ENCODE data around the gene VAV2. TPM values are rescaled to one million over a fixed set of nuclear protein-coding genes. Genes with fewer than 3 reads are reported as not detected.

The VAV2 gene
- total RNA-seq, 2 donors from 2014 or later = 3.5 to 5.5 TPM

GRCh38 chr9:133894377-133895321, 97.5 kb downstream of the VAV2 start:
- no peaks in the 10 kb centered on the region for H3K36me3 Mint-ChIP-seq (ENCODE audit: low read depth)
- H3K4me3 Mint-ChIP-seq = no peak overlapping the region
- no peaks in the 10 kb centered on the region for H3K4me1 Mint-ChIP-seq
- H3K27me3 Mint-ChIP-seq = no peaks in the 10 kb centered on the region
- no peak for DNase-seq
- no peaks in the 10 kb centered on the region for H3K9me3 ChIP-seq (ENCODE audit: control insufficient read depth, low read length, poor library complexity, severe bottlenecking)
- ATAC-seq = no peak
- H3K27ac Mint-ChIP-seq = no peak overlapping the region

GRCh38 chr9:133893191-133893994, 98.7 kb downstream of the VAV2 start:
- H3K4me3 Mint-ChIP-seq = no peak overlapping the region
- no peak overlapping the region for H3K27ac Mint-ChIP-seq
- no peak for DNase-seq
- H3K36me3 Mint-ChIP-seq (ENCODE audit: low read depth) = no peaks in the 10 kb centered on the region
- H3K27me3 Mint-ChIP-seq = no peaks in the 10 kb centered on the region
- ATAC-seq = no peak
- no peaks in the 10 kb centered on the region for H3K9me3 ChIP-seq (ENCODE audit: control insufficient read depth, low read length, poor library complexity, severe bottlenecking)
- no peaks in the 10 kb centered on the region for H3K4me1 Mint-ChIP-seq

- H3K9me3 ChIP-seq (ENCODE audit: control insufficient read depth, low read length, poor library complexity, severe bottlenecking) = no peaks in the 10 kb centered on the region
- Mint-ChIP-seq H3K27ac (no peak overlapping the region), H3K4me3 (no peak overlapping the region), H3K27me3 (no peaks in the 10 kb centered on the region), H3K4me1 (no peaks in the 10 kb centered on the region), H3K36me3 (ENCODE audit: low read depth) (no peaks in the 10 kb centered on the region)
- no peak for DNase-seq
- no peak for ATAC-seq
Observed at GRCh38 chr9:133892193-133892920, 99.8 kb downstream of the VAV2 start.

GRCh38 chr9:133891741-133892140, 100.4 kb downstream of the VAV2 start:
- Mint-ChIP-seq H3K4me1 (no peaks in the 10 kb centered on the region), H3K4me3 (no peak overlapping the region), H3K27me3 (no peaks in the 10 kb centered on the region), H3K36me3 (ENCODE audit: low read depth) (no peaks in the 10 kb centered on the region), H3K27ac (no peak overlapping the region)
- DNase-seq = no peak
- H3K9me3 ChIP-seq (ENCODE audit: control insufficient read depth, low read length, poor library complexity, severe bottlenecking) = no peaks in the 10 kb centered on the region
- ATAC-seq = no peak

- no peak overlapping the region for H3K4me3 Mint-ChIP-seq
- no peak overlapping the region for H3K27ac Mint-ChIP-seq
- no peaks in the 10 kb centered on the region for H3K9me3 ChIP-seq (ENCODE audit: control insufficient read depth, low read length, poor library complexity, severe bottlenecking)
- no peak for DNase-seq
- no peaks in the 10 kb centered on the region for H3K36me3 Mint-ChIP-seq (ENCODE audit: low read depth)
- no peaks in the 10 kb centered on the region for H3K4me1 Mint-ChIP-seq
- H3K27me3 Mint-ChIP-seq = no peaks in the 10 kb centered on the region
- no peak for ATAC-seq
Observed at GRCh38 chr9:133890583-133890982, 101.5 kb downstream of the VAV2 start.

- H3K36me3 Mint-ChIP-seq (ENCODE audit: low read depth) = no peaks in the 10 kb centered on the region
- H3K27ac Mint-ChIP-seq = no peak overlapping the region
- H3K4me1 Mint-ChIP-seq = no peaks in the 10 kb centered on the region
- ATAC-seq (no peak), DNase-seq (no peak)
- H3K4me3 Mint-ChIP-seq = no peak overlapping the region
- H3K27me3 Mint-ChIP-seq = no peaks in the 10 kb centered on the region
- H3K9me3 ChIP-seq (ENCODE audit: control insufficient read depth, low read length, poor library complexity, severe bottlenecking) = no peaks in the 10 kb centered on the region
Observed at GRCh38 chr9:133889584-133890301, 102.4 kb downstream of the VAV2 start.

- Mint-ChIP-seq H3K27ac (no peak overlapping the region), H3K36me3 (ENCODE audit: low read depth) (no peaks in the 10 kb centered on the region), H3K4me1 (no peaks in the 10 kb centered on the region), H3K4me3 (no peak overlapping the region), H3K27me3 (no peaks in the 10 kb centered on the region)
- no peak for ATAC-seq
- H3K9me3 ChIP-seq (ENCODE audit: control insufficient read depth, low read length, poor library complexity, severe bottlenecking) = no peaks in the 10 kb centered on the region
- no peak for DNase-seq
Observed at GRCh38 chr9:133888809-133889491, 103.2 kb downstream of the VAV2 start.

- DNase-seq (no peak), ATAC-seq (no peak)
- Mint-ChIP-seq H3K27me3 (no peaks in the 10 kb centered on the region), H3K36me3 (ENCODE audit: low read depth) (no peaks in the 10 kb centered on the region), H3K4me3 (no peak overlapping the region), H3K4me1 (no peaks in the 10 kb centered on the region), H3K27ac (no peak overlapping the region)
- no peaks in the 10 kb centered on the region for H3K9me3 ChIP-seq (ENCODE audit: control insufficient read depth, low read length, poor library complexity, severe bottlenecking)
Observed at GRCh38 chr9:133888048-133888808, 103.9 kb downstream of the VAV2 start.

GRCh38 chr9:133887540-133888047, 104.5 kb downstream of the VAV2 start:
- Mint-ChIP-seq H3K27me3 (no peaks in the 10 kb centered on the region), H3K36me3 (ENCODE audit: low read depth) (no peaks in the 10 kb centered on the region), H3K4me3 (no peak overlapping the region), H3K4me1 (no peaks in the 10 kb centered on the region), H3K27ac (no peak overlapping the region)
- ATAC-seq (no peak), DNase-seq (no peak)
- no peaks in the 10 kb centered on the region for H3K9me3 ChIP-seq (ENCODE audit: control insufficient read depth, low read length, poor library complexity, severe bottlenecking)

- Mint-ChIP-seq H3K27me3 (no peaks in the 10 kb centered on the region), H3K27ac (no peak overlapping the region), H3K36me3 (ENCODE audit: low read depth) (no peaks in the 10 kb centered on the region), H3K4me3 (no peak overlapping the region), H3K4me1 (no peaks in the 10 kb centered on the region)
- ATAC-seq = no peak
- DNase-seq = no peak
- H3K9me3 ChIP-seq (ENCODE audit: control insufficient read depth, low read length, poor library complexity, severe bottlenecking) = no peaks in the 10 kb centered on the region
Observed at GRCh38 chr9:133886563-133887501, 105.3 kb downstream of the VAV2 start.
